PC-9 (cell line): Measurements from ENCODE around the gene IMMP2L. TPM values are rescaled to one million over a fixed set of nuclear protein-coding genes. Genes with fewer than 3 reads are reported as not detected.

Experiments
- BruUV-seq: library from RNA; stranded (reverse); fragments of 400-500 nt; replicated peaks from 2 replicates; lab custom pipeline; 2021; lab: Mats Ljungman, UMichigan
- CTCF ChIA-PET: fragments of 300-600 bp; sonication (Branson Sonifier 250); formaldehyde crosslinking; loops from one replicate; lab custom pipeline; 2022; ENCODE audit warnings: antibody characterized with exemption; lab: Charles Lee
- POLR2A ChIA-PET: fragments of 300-600 bp; sonication (Branson Sonifier 250); formaldehyde crosslinking; loops from one replicate; lab custom pipeline; 2022; ENCODE audit warnings: antibody characterized with exemption; ENCODE audit not compliant: unreplicated experiment; lab: Charles Lee
- DNase-seq, 2 experiments: peaks; one replicate each; pipeline versions ENCODE4 v3.0.0 to v3.0.0-alpha.2; 2015 to 2022; ENCODE audit warnings: mixed read lengths in 1 of 2
- H2AFZ ChIP-seq: fragments of 200-600 bp; sonication (generic); 2 replicates; pipeline ENCODE4 v1.8.1; 2017; ENCODE audit warnings: antibody characterized with exemption
- H3F3A ChIP-seq: fragments of 200-600 bp; sonication (generic); 2 replicates; pipeline ENCODE4 v1.8.1; 2017; ENCODE audit warnings: antibody characterized with exemption, mild to moderate bottlenecking, low read depth; ENCODE audit not compliant: insufficient read depth
- H3K27ac ChIP-seq: fragments of 200-600 bp; sonication (generic); 2 replicates; pipeline ENCODE4 v1.6.1; 2016; ENCODE audit warnings: mixed run types
- H3K27me3 ChIP-seq: fragments of 200-600 bp; sonication (generic); 2 replicates; pipeline ENCODE4 v1.6.1; 2016; ENCODE audit warnings: low read depth, mixed run types; ENCODE audit not compliant: insufficient read depth
- H3K36me3 ChIP-seq: fragments of 200-600 bp; sonication (generic); 2 replicates; pipeline ENCODE4 v1.6.1; 2016; ENCODE audit warnings: low read depth, mixed run types
- H3K4me1 ChIP-seq: fragments of 200-600 bp; sonication (generic); replicated peaks from 2 replicates; pipeline ENCODE4 v1.6.1; 2016; ENCODE audit warnings: mixed run types; ENCODE audit not compliant: insufficient read depth
- H3K4me2 ChIP-seq: fragments of 200-600 bp; sonication (generic); 2 replicates; pipeline ENCODE4 v1.6.1; 2017; ENCODE audit warnings: mixed run types
- H3K4me3 ChIP-seq: fragments of 200-600 bp; sonication (generic); 2 replicates; pipeline ENCODE4 v1.6.1; 2016; ENCODE audit warnings: mixed run types
- H3K79me2 ChIP-seq: fragments of 200-600 bp; sonication (generic); 2 replicates; pipeline ENCODE4 v1.6.1; 2017; ENCODE audit warnings: low read depth, mixed run types
- H3K9me2 ChIP-seq: fragments of 200-600 bp; sonication (generic); 2 replicates; pipeline ENCODE4 v1.8.1; 2017; ENCODE audit warnings: mild to moderate bottlenecking; ENCODE audit not compliant: insufficient read depth
- H3K9me3 ChIP-seq: fragments of 200-600 bp; sonication (generic); 2 replicates; pipeline ENCODE4 v1.8.1; 2016; ENCODE audit warnings: low read depth; ENCODE audit not compliant: insufficient read depth
- H4K20me1 ChIP-seq: fragments of 200-600 bp; sonication (generic); 2 replicates; pipeline ENCODE4 v1.8.1; 2017; ENCODE audit not compliant: insufficient read depth
- EZH2 ChIP-seq: fragments of 200-600 bp; sonication (generic); IDR thresholded peaks from 2 replicates; pipeline ENCODE4 v1.8.0; 2017; ENCODE audit warnings: antibody characterized with exemption, low read depth
- intact Hi-C: fragments of 100-400 bp; cut with micrococcal nuclease; formaldehyde crosslinking; loops from one replicate; pipeline ENCODE4 v1.10.0; 2022; ENCODE audit not compliant: unreplicated experiment
- total RNA-seq: library from RNA; stranded (reverse); gene quantifications from 2 replicates; pipeline ENCODE4 v1.2.3, GENCODE V29; 2021
- TF ChIP-seq, protein P1 (sequence below): fragments of 200-600 bp; sonication (generic); conservative IDR thresholded peaks from 2 replicates; pipeline ENCODE4 v1.6.1; 2017; ENCODE audit warnings: mixed run types, antibody characterized with exemption, mild to moderate bottlenecking, moderate library complexity

The IMMP2L gene
- total RNA-seq, 1 experiment from 2014 or later, result 40.5 TPM

DNA sequence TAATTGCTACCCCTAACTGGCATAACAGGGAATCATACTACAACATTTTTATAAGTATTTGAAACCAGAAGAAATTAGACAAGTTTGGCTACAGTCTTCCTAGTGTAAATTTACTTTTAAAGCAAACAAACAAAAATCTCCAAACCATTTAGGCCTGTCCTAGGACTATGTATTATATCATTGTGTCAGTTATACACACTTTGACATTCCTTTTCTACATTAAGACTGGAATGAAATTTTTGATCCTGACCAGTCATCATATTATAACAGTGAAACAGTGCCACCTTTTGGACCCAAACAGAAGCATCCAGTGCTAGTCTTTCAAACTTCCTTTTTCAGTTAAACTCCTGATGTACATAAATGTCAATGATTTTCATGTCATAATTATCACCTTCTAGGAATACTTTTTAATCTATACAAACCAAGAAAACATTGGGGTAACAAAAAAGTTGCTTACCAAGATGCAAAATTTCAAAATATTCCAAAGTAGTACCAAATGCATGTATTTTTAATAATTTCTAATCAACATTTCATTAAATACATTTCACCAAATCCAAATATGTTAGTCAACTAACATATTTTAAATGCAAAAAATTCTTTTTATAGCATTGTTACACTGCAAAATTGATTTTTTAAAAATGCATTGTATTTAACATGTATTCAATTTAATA is 75.7 kb downstream of the IMMP2L start:
- H4K20me1 ChIP-seq, result no peaks in the 10 kb centered on the region
- no peaks in the 10 kb centered on the region for H3K9me2 ChIP-seq
- H3K79me2 ChIP-seq, result no peaks in the 10 kb centered on the region
- CTCF ChIA-PET, result no interaction called here
- POLR2A ChIA-PET, result no interaction called here
- no peak overlapping the region for H2AFZ ChIP-seq
- no peaks in the 10 kb centered on the region for H3K4me1 ChIP-seq
- H3K4me2 ChIP-seq, result no peak overlapping the region
- H3F3A ChIP-seq, result no peaks in the 10 kb centered on the region
- DNase-seq, result no peak
- no peaks in the 10 kb centered on the region for H3K9me3 ChIP-seq
- H3K4me3 ChIP-seq, result no peak overlapping the region
- no peaks in the 10 kb centered on the region for H3K27me3 ChIP-seq
- no peaks in the 10 kb centered on the region for H3K36me3 ChIP-seq
- intact Hi-C loops, result loop anchor here (10.0 kb wide), 2 partner anchors 248 to 1642 kb away; no protein-coding TSS in a partner anchor
- BruUV-seq, result no TSS peak
- TF ChIP-seq EZH2, result no peak
- TF ChIP-seq, protein P1, sequence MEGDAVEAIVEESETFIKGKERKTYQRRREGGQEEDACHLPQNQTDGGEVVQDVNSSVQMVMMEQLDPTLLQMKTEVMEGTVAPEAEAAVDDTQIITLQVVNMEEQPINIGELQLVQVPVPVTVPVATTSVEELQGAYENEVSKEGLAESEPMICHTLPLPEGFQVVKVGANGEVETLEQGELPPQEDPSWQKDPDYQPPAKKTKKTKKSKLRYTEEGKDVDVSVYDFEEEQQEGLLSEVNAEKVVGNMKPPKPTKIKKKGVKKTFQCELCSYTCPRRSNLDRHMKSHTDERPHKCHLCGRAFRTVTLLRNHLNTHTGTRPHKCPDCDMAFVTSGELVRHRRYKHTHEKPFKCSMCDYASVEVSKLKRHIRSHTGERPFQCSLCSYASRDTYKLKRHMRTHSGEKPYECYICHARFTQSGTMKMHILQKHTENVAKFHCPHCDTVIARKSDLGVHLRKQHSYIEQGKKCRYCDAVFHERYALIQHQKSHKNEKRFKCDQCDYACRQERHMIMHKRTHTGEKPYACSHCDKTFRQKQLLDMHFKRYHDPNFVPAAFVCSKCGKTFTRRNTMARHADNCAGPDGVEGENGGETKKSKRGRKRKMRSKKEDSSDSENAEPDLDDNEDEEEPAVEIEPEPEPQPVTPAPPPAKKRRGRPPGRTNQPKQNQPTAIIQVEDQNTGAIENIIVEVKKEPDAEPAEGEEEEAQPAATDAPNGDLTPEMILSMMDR, result peak; percentile 76
- no peak overlapping the region for H3K27ac ChIP-seq

DNA sequence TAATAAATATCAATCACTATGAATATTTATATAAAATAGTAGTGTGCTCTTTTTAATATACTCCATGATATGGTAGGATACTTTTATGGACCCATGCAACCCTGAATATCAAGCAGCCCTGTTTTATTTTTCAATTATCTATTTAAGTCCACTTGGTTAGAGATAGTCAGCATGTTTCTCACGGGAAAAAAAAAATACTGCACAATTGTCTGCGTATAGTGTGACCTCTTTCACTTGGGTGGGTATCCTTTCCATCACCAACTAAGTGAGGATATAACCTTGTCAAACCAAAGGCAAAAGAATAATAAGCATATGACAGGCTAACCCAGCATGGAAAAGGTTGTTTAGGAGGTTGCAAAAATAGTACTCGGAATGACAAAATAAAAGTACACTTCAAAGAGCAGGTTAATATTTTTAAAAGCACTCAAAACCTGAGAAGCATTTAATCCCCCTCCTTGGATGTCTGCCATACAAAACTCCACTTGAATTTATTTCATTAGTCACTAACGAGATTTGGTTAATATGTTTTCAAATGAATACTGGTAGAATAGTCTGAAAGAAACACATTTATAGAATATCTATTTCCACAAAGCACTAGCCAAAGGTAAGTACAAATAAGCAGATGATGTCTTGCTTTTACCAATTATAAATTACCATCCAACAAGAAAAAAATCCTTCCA is 76.5 kb downstream of the IMMP2L start:
- H3K4me2 ChIP-seq, result no peak overlapping the region
- no TSS peak for BruUV-seq

DNA sequence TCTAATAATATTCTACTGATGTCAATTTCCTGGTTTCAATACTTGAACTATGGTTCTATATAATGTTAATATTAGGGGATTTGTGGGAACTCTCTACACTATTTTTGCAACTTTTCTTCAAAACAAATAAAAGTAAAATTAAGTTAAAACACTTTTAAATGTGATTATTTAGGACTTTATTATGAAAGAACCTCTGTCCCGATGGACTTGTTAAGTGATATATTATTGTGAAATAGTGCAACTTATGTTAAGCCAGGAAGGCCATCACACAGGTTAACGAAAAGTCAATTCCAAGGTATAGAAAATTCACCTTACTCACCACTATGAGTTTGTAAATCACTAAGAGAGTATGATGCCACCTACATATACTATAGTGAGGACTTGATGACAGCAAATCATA is 79.2 kb downstream of the IMMP2L start:
- Histone ChIP-seq H3K4me1 (no peaks in the 10 kb centered on the region), H3K9me2 (no peaks in the 10 kb centered on the region), H2AFZ (no peak overlapping the region), H3K9me3 (no peaks in the 10 kb centered on the region), H3K27ac (no peak overlapping the region), H3K36me3 (no peaks in the 10 kb centered on the region), H3F3A (no peaks in the 10 kb centered on the region), H3K4me2 (no peak overlapping the region), H4K20me1 (no peaks in the 10 kb centered on the region), H3K27me3 (no peaks in the 10 kb centered on the region), H3K79me2 (no peaks in the 10 kb centered on the region), H3K4me3 (no peak overlapping the region)
- TF ChIP-seq, protein P1, result no peak
- no peak for TF ChIP-seq EZH2
- POLR2A ChIA-PET, result no interaction called here
- CTCF ChIA-PET, result no interaction called here
- no peak for DNase-seq
- intact Hi-C loops, result loop anchor here (2.0 to 10.0 kb wide), 3 partner anchors 252 to 1638 kb away; partner anchors contain the start of gene LRRN3
- BruUV-seq, result no TSS peak

More for the DNA sequence above, 76.5 kb downstream of the IMMP2L start:
- TF ChIP-seq EZH2, result no peak
- TF ChIP-seq, protein P1, result no peak
- Histone ChIP-seq H2AFZ (no peak overlapping the region), H4K20me1 (no peaks in the 10 kb centered on the region), H3K9me3 (no peaks in the 10 kb centered on the region), H3K9me2 (no peaks in the 10 kb centered on the region), H3K36me3 (no peaks in the 10 kb centered on the region), H3K79me2 (no peaks in the 10 kb centered on the region), H3K27me3 (no peaks in the 10 kb centered on the region), H3K4me3 (no peak overlapping the region), H3K27ac (no peak overlapping the region), H3F3A (no peaks in the 10 kb centered on the region), H3K4me1 (no peaks in the 10 kb centered on the region)
- CTCF ChIA-PET, result no interaction called here
- DNase-seq, result no peak
- POLR2A ChIA-PET, result no interaction called here
- intact Hi-C loops, result loop anchor here (10.0 kb wide), 2 partner anchors 249 to 1641 kb away; no protein-coding TSS in a partner anchor
